Smooth muscle cell of the brain vasculature (primary cell): ENCODE results near the gene UNC5B.

ENCODE experiments used
- DNase-seq: peaks from one replicate; pipeline ENCODE4 v3.0.0-alpha.2; 2012; ENCODE audit warnings: low read depth, low spot score

UNC5B gene

DNA sequence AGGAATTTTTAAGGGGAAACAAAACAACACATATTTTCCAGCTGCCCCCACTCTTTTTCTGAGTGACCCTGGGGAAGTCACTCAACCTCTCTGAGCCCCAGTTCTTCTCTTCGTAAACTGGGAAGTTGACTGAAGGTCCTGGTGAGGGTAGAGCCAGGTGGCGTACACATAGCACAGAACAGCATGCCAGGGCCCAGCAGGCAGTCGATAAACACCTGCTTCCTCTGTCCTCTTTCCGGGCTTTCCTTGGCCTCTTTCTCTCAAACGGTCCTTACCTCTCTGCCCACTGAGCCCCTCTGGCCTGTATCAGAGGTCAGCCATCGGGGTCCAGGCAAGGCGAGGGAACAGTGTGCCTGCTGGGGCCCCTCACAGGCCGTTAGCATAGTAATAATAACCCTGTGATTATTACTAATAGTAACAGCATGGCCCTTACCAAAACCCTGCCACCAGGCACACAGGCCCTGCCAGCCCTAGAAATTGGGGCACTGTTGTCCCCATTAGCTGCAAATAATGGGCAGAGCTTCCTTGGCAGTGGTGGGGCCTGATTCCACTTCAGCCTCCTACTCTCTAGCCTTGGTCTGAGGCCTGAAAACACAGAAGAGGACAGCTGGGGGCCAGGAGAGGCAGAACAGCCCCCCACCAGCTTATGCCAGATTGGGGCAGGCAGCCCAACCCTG is 69.4 kb downstream of the UNC5B start:
- no peak for DNase-seq

DNA sequence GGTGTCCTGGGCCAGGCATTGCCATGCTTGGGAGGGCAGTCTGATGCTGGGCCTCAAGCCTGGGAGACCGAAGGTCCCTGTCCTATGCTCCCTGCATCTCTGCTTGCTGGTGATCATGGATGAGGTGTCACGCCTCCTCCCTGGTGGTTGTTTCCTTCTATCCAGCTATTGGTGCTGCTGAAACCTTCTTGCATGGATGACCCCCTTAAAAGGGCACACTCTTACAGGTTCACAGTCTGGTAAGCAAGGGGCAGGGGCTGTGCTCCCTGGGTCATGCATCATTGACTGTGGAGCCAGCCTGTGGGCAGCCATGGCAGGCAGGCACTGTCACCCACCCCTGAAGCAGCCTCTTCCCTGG is 69.9 kb downstream of the UNC5B start:
- no peak for DNase-seq

DNA sequence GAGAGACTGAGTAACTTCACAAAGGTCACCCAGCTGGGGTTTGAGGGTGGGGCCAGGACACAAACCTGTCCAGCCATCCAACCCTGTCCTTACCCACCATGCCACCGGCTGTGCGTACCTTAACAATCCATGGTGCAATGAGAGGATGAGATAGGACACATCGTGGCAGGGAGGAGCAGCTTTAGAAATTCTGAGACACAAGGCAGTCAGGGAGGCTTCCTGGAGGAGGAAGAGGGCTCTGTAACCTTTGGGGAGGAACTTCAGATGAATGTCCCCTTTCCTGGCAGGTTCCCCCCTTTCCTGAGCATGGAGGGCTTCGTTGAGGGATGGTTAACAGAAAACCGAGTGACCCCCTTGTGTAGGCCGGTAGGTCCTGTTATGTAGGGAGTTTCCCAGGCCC is 71.0 kb downstream of the UNC5B start:
- DNase-seq, result no peak

DNA sequence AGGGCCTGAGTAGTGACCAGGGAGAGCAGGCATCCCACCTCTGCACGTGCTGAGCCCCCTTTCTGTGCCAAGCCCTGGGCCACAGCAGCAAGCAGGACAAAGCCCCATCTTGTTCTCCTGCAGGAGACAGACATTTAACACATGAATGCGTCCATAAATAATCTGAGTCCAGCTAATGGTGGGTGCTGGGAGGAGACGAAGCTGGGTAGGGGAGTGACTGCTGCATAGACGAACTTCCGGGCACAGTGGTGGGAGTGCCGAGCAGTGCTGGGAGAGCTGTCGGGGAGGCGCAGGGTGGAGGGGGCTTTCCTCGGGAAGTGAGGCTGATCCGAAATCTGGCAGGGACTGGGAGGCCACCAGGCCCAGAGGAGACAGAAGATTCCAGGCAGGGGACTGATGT is 71.5 kb downstream of the UNC5B start:
- no peak for DNase-seq

DNA sequence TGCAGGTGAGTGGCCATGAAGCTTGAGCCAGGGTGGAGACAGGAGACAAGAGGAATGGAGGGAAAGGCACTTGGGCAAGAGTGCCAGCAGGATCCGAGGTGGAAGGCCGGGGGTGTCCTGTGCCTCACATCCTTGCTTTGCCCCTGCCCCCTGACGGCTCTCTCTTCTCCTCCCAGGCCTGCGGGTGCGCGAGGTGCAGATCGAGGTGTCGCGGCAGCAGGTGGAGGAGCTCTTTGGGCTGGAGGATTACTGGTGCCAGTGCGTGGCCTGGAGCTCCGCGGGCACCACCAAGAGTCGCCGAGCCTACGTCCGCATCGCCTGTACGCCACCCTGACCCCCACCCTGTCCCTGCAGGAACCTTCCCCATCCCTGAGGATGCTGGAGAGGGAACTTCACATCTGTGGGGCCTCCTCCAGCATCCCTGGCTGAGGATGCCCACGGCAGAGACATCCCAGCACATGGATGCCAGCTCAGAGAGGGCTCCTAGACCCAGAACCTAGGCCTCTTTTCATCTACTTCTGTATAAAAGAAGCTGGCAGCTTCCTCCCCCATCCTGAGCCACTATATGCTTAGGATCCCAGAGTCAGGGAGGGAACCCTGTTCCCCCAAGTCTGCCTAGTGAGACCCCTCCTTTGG is 72.3 kb downstream of the UNC5B start:
- DNase-seq, result no peak

DNA sequence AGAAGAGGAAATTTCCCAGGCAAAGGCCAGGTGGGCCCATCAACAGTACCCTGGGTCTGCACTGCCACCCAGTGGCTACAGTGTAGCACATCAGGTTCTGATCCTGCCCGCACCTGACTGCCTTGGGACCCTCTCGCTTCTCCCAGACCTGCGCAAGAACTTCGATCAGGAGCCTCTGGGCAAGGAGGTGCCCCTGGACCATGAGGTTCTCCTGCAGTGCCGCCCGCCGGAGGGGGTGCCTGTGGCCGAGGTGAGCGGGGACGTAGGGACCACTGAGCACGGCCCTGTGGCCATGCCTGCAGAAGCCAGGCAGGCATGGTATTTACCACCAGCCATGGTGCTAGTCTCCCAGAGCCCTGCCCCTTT is 72.8 kb downstream of the UNC5B start:
- DNase-seq, result no peak

DNA sequence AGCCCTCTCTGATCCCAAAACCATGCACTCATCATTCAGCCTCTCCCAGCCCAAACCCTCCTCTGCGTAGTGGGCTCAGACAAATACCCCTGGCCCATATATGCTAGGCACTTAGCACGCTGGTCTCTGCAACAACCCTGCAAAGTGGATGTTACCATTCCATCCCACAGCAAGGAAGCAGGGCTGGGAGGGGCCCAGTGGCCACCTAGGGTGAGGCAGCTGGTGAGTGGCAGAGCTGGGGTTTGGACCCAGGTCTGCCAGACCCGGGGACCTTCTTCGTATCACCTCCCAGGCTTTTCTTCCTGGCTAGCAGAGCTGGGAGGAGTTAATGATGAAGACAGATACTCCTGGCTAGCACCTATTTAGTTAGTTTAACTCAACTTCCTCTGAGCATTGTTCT is 73.6 kb downstream of the UNC5B start:
- DNase-seq, result no peak

DNA sequence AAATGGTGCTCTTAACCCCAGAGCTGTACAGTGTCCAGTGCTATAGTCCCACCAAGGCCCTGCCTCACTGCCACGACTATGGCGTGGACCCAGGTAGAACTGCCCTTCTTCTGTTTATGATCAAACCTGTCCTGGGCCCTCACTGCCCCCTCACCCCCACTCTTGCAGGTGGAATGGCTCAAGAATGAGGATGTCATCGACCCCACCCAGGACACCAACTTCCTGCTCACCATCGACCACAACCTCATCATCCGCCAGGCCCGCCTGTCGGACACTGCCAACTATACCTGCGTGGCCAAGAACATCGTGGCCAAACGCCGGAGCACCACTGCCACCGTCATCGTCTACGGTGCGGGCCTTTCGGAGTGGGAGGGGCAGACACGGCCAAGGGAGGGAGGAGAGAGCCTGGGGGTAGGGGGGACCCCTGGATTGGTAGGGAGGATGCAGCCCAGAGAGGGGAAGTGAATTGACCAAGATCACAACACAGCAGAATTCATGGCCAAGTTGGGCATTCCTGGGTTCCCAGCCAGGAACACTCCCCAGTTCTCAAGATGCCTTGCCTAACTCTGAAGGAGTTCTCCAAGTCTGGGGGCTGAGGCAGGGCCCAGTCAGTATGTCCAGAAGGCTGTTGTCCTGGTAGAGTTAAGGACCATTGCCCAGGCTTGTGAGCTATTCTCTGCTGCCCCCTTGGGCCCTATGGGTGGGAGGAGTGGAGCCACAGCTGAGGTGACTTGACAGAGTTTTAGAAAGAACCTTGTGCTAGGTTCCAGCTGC is 74.3 kb downstream of the UNC5B start:
- DNase-seq, result no peak

DNA sequence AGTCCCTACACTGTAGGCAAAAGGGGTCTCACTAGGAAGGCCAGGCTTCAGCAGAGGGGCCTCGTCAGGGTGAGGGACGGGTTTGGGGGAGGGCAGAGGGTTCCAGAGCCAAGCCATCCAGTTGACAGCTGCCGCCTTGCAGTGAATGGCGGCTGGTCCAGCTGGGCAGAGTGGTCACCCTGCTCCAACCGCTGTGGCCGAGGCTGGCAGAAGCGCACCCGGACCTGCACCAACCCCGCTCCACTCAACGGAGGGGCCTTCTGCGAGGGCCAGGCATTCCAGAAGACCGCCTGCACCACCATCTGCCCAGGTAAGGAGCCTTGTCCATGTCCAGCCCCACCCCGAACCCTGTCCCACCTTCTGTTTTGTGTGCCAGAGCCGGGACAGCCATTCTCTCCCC is 75.1 kb downstream of the UNC5B start:
- DNase-seq, result no peak

DNA sequence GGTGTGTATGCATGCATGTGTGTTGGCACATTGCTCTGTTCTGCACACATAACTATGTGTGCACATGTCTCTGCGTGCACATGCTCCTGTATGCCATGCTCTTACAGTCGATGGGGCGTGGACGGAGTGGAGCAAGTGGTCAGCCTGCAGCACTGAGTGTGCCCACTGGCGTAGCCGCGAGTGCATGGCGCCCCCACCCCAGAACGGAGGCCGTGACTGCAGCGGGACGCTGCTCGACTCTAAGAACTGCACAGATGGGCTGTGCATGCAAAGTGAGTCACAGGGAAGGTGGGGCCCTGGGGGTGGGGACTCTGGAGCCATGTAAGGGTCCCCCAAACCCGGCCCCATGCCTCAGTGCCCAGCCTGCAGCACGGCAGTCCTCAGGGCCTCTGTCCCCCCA is 76.1 kb downstream of the UNC5B start:
- DNase-seq, result no peak

DNA sequence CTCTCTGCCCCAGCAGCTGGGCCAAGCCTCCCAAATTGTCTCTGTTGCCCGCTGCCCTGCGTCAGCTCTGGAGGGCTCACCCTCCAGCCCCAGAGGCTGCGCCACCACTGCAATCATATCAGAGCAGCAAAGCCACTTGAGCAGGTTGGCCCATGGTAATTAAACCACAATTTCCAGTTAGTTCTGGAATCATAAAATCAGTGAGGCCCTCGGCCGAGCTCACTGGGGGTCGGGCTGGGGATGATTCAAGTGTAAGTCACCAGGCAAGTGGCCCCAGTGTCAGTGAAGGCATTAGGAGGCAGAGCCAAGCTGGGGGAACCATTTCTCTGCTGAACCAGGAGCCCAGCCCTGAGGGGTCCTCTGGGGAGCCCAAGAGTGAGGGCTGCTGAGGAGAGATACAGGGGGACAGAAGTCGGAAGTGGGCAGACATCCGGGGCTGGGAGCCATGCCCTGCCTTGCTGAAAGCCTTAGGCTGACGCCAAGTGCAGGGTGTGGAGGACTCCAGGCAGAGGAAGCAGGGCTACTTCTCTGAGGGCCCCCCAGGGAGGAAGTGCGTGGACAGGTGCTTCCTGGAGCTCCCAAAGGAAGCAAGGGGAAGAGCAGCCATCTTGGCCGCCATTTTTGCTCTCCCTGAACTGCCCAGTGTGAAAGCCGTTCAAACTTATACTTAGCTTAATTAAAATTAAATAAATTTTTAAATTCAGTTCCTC is 77.2 kb downstream of the UNC5B start:
- DNase-seq, result no peak

DNA sequence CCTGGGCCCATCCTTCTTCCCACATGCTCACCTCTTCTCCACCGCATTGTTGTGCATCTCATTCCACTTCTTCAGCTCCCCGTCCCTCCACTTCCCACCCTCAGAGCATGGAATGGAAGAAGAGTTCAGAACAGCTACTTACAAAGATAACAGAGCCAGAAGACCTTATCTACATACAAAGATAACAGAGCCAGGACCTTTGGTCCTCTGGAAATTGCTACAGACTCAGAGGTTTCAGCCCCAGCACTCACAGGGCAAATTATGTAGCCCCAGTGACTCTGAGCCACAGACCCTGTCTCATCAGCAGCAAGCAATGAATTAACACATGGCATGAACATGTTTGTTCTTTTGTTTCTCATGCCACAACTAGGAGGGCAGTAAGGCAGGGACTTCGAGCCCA is 78.0 kb downstream of the UNC5B start:
- no peak for DNase-seq

DNA sequence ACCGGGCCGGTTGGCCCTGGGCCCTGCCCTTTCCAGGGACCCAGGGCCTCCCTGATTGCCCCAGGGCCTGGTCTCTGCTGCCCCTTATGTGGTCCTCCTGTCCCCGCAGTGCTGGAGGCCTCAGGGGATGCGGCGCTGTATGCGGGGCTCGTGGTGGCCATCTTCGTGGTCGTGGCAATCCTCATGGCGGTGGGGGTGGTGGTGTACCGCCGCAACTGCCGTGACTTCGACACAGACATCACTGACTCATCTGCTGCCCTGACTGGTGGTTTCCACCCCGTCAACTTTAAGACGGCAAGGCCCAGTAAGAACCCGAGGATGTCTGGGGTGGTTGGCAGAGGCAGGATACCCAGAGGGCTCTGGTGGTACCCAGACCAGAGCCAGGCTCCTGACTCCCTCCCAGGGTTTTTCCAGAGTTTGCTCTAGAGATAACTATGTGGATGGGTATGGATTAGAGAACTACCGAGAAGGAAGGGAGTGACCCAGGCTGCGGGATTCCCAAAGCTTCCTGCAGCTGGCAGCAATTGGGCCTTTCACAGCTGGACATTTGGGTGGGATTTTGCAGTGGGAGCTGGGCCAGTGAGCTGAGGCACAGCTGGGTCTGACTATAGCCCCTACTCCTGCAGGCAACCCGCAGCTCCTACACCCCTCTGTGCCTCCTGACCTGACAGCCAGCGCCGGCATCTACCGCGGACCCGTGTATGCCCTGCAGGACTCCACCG is 78.6 kb downstream of the UNC5B start:
- DNase-seq, result no peak

DNA sequence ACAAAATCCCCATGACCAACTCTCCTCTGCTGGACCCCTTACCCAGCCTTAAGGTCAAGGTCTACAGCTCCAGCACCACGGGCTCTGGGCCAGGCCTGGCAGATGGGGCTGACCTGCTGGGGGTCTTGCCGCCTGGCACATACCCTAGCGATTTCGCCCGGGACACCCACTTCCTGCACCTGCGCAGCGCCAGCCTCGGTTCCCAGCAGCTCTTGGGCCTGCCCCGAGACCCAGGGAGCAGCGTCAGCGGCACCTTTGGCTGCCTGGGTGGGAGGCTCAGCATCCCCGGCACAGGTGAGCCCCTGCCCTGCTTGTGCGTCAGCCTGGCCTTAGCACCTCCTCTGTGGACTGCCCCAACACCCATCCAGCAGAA is 79.1 kb downstream of the UNC5B start:
- DNase-seq, result no peak

DNA sequence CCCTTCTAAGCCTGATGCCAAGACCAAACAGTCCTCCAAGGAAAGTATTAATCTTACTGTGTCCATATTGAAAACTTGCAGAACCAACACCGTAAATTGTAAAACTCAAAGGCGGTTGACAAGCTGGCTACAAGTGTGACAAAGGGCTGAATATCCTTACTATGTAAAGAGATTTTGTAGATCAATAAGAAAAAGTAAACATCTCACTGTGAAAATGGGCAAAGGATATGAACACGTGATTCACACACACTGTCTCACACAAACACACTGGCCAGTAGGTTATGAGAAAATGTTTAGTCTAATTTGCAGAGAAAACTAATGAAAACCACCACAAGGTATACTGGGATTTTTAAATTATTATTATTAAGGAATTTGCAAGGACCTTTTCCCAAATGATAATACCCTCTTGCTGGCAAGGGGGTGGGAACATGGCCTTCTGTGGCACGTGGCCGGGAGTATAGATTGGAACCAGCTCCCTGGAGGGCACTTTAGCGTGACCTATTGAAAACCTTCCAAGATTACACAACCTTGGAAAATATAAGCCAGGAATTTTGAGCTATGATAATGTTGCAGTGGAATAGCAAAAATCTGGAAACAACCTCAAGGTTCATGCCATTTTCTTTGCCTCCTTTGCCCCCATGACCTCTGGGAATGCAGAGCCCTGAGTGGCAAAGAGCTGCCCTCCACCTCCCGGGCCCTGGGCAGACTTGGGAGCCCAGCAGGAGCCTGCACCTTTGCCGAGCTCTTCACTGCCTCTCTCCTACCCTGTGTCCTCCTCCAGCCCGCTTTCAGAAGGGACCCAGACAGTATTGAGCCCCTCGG is 80.5 kb downstream of the UNC5B start:
- no peak for DNase-seq

DNA sequence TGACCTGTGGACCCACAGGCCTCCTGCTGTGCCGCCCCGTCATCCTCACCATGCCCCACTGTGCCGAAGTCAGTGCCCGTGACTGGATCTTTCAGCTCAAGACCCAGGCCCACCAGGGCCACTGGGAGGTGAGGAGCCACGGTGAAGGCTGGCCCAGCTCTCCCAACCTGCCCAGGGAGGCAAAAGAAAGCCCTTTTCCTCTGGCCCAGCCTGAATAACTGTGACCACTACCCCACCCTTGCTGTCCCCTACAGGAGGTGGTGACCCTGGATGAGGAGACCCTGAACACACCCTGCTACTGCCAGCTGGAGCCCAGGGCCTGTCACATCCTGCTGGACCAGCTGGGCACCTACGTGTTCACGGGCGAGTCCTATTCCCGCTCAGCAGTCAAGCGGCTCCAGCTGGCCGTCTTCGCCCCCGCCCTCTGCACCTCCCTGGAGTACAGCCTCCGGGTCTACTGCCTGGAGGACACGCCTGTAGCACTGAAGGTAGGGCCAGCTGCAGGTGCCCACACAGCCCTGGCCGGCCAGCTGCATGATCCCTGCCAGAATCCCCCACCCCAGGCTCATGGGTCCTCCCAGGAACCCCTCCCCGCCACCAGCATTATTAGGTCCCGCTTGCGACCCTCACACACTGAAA is 81.2 kb downstream of the UNC5B start:
- no peak for DNase-seq

DNA sequence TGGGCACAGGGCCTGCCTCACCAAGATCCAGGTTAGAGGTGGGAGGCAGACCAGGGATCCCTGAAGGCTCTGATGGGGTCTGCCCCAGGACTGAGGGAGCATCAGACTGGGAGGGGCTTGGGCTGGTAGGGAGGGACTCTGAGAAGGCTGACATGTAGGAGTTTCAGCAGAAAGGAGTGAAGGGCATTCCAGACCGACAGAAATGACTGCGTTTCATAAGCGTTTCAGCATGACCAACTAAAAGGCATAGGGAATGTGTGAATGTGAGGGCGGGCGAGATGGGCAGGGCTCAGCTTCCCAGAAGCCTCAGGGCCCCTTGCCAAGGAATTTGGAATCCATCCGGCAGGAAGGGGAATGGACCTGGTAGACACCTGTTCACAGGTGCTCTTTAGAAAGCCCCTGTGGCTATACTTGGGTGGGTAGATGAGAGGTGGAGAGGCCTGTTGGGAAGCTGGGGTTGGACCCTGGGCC is 81.8 kb downstream of the UNC5B start:
- no peak for DNase-seq

DNA sequence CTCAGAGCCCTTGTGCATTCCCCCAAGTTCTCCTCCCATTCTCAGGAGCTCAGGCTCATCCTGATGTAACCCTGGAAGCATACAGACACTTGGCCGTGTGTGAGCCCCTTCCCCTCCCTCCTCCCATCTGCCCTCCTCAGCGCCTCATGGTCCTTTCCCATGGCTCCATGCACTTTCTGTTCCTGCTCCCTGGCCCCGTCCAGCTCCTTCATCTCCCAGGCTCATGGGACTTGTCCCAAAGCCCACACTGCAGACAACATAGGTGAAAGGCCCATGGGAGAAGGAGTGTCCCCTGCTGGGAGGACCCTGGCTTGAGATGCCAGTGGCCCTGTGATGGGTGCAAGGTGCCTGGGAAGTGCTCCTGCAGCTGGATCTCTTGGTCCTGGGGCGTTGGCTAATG is 82.5 kb downstream of the UNC5B start:
- no peak for DNase-seq

DNA sequence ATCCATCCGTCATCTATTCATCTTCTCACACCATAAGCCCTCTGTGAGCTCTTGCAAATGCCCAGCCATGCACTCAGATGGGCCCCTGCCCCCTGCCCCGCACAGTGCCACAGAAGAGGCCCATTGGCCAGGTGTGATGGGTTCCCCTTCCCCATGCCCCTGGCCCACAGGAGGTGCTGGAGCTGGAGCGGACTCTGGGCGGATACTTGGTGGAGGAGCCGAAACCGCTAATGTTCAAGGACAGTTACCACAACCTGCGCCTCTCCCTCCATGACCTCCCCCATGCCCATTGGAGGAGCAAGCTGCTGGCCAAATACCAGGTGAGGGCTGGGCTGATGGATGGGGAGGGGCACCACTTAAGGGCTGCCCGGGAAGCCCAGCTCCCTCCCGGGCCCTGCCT is 83.3 kb downstream of the UNC5B start:
- DNase-seq, result no peak

DNA sequence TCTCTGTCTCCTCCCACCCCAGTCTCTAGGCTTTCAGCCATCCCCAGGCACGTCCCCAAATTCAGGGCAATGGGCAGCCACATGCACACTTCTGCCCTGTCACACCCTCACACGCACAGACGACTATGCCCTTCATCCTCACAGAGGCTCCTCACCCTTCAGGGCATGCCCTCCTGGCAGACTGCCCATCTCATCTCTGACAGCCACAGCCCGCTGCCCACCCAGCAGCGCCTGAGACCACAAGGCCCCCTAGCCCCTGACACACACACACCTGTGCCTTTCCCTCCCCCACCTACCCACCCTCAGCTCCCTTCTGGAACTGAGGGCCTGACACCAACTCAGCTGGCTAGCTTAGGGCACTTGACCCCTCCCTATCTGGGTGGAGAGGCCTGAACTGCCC is 83.7 kb downstream of the UNC5B start:
- no peak for DNase-seq
